Adrenal gland (tissue), 12 donors: Measurements from ENCODE around the gene SLC24A3. TPM values are rescaled to one million over a fixed set of nuclear protein-coding genes. Genes with fewer than 3 reads are reported as not detected.

ENCODE experiments used
- DNase-seq, 7 donors: peaks; one replicate each; pipeline ENCODE4 v3.0.0-alpha.2; 2019 to 2020
- H3K27ac ChIP-seq, 5 donors: fragments of 200-600 bp; sonication (generic) in 4 of 5; 1 replicate in 3 of 5; 2 replicates in 2 of 5; pipeline versions ENCODE4 v1.5.1 to v1.8.0; 2016 to 2020; ENCODE audit warnings: mild to moderate bottlenecking in 1 of 5
- H3K27me3 ChIP-seq: fragments of 200-600 bp; 2 replicates; pipeline ENCODE4 v1.8.0; 2021
- H3K36me3 ChIP-seq, 2 donors: fragments of 200-600 bp; replicated peaks in 1 of 2; 1 replicate in 1 of 2; 2 replicates in 1 of 2; pipeline versions ENCODE4 v1.5.1 to v1.8.0; 2018 to 2022
- H3K4me1 ChIP-seq, 2 donors: fragments of 200-600 bp; replicated peaks in 1 of 2; 1 replicate in 1 of 2; 2 replicates in 1 of 2; pipeline versions ENCODE4 v1.5.1 to v1.8.0; 2018 to 2021
- H3K4me3 ChIP-seq, 4 donors: fragments of 200-600 bp; sonication (generic) in 3 of 4; one replicate each; pipeline ENCODE4 v1.5.1; 2016 to 2018
- H3K9me3 ChIP-seq, 3 donors: fragments of 200-600 bp; sonication (generic) in 1 of 3; replicated peaks in 1 of 3; 1 replicate in 2 of 3; 2 replicates in 1 of 3; pipeline versions ENCODE4 v1.5.1 to v1.8.0; 2016 to 2021
- POLR2A ChIP-seq, 2 donors: fragments of 450-650 bp; IDR thresholded peaks; one replicate each; pipeline ENCODE4 v1.6.1; 2017; ENCODE audit warnings: antibody characterized with exemption in 2 of 2, mild to moderate bottlenecking in 2 of 2, moderate library complexity in 1 of 2
- WGBS, 4 donors: extraction: QIAGEN DNeasy Blood & Tissue Kit in 2 of 4; methylation state at CpG; one replicate each; pipeline versions ENCODE4 v1.1.5 to v1.1.7; 2013 to 2017; 5-methylcytosine and 5-hydroxymethylcytosine counted together
- intact Hi-C, 2 donors: fragments of 100-400 bp; cut with DNase I; formaldehyde crosslinking; loops; one replicate each; pipeline versions ENCODE4 v1.14.1 to v1.15.0; 2022 to 2023
- polyA plus RNA-seq, 3 donors: library from polyadenylated mRNA; stranded (reverse); fragments of 200-250 nt in 2 of 3; fragments of 350-450 nt in 1 of 3; fragmentation: Illumina TruSeq in 1 of 3; extraction: RNeasy Lipid Tissue Mini Kit (QIAGEN cat#74804) in 1 of 3; gene quantifications; one replicate each; pipeline ENCODE4 v1.2.3, GENCODE V29; 2013 to 2014
- total RNA-seq, 9 donors: library from RNA; depleted of rRNA in 4 of 9; stranded (reverse); fragments of >200 nt in 4 of 9; fragments of 120-200 nt in 1 of 9; fragmentation: NEBNext Ultra II Directional in 1 of 9; extraction: Animal tissue kit (Norgen Biotek cat#: 25700) in 1 of 9; gene quantifications; one replicate each; pipeline versions ENCODE4 v1.1.0 to v1.2.4, GENCODE V29; 2013 to 2023
- TF ChIP-seq, protein P1 (sequence below), 6 experiments: fragments of 450-650 bp in 4 of 6; fragments of 200-600 bp in 2 of 6; sonication (generic) in 1 of 6; IDR thresholded peaks; 1 replicate in 5 of 6; 2 replicates in 1 of 6; pipeline versions ENCODE4 v1.5.1 to v1.8.0; 2016 to 2021; ENCODE audit warnings: antibody characterized with exemption in 6 of 6, mild to moderate bottlenecking in 2 of 6, moderate library complexity in 1 of 6
- donor health status: healthy with polysubstance abuse.
- donor health status: Bipolar disorder and iron deficiency.
- donor health status: DM: yes; HTN: yes; CAD: no.
- donor health status: DM: no; HTN: no; CAD: no.
- donor health status: DM: no; HTN: no; CAD: no.
- donor health status: DM: yes; HTN: yes; CAD: no.

SLC24A3 gene
- total and polyA plus RNA-seq, 12 donors = 0.89 to 44.4 (median 2.7) TPM

DNA sequence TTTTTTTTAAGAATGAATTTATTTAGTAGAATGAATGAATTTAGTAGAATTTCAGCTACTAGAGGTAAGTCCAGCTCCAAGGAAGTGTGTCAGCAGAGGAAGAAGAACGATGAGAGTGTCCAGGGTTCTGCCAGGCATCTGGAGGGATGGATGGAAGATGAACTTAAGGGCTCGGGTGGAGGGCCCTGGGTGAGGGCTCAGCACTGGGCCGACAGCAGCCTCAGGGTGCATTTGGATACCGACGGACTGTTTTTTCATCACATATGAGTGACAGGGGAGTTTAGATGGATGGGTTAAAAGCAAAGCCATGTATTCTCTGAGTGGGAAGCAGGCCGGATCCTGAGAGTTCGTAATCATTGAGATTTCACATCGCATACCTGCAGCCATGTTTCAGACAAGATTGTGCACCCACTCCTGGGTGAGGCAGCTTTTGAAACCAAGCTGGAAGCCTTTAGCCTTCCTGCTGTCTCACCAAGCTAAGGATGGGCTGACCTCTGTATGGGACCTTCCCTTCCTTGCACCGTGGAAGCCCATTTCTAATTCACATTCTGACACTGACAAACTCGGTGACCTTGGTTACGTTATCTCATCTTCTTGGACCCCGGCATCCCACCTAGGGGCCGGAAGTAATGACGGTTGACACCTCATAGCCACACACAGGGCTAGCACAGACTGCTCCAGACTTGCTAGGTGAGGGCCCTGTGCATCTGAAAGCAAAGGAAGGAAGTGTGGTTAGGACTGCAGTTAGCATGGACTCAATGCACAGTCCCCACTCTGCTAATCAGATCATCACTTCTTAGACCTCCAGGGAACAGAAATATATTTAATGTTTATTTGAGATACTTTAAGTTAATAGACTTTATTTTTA is 228.5 kb downstream of the SLC24A3 start:
- DNase-seq = no peak
- Histone ChIP-seq H3K9me3 (no peaks in the 10 kb centered on the region), H3K27me3 (no peaks in the 10 kb centered on the region), H3K4me3 (no peak overlapping the region), H3K36me3 (no peaks in the 10 kb centered on the region), H3K27ac (no peak overlapping the region), H3K4me1 (no peaks in the 10 kb centered on the region)
- TF ChIP-seq, protein P1, sequence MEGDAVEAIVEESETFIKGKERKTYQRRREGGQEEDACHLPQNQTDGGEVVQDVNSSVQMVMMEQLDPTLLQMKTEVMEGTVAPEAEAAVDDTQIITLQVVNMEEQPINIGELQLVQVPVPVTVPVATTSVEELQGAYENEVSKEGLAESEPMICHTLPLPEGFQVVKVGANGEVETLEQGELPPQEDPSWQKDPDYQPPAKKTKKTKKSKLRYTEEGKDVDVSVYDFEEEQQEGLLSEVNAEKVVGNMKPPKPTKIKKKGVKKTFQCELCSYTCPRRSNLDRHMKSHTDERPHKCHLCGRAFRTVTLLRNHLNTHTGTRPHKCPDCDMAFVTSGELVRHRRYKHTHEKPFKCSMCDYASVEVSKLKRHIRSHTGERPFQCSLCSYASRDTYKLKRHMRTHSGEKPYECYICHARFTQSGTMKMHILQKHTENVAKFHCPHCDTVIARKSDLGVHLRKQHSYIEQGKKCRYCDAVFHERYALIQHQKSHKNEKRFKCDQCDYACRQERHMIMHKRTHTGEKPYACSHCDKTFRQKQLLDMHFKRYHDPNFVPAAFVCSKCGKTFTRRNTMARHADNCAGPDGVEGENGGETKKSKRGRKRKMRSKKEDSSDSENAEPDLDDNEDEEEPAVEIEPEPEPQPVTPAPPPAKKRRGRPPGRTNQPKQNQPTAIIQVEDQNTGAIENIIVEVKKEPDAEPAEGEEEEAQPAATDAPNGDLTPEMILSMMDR (IDR thresholded peaks at IDR 0.05) = no peak
- no peak for TF ChIP-seq POLR2A (IDR thresholded peaks at IDR 0.05)
- intact Hi-C loops = no loop called here
- 61 to 82% (median 81%) methylated on average over 14 of the region's 14 CpGs for WGBS, 4 donors

DNA sequence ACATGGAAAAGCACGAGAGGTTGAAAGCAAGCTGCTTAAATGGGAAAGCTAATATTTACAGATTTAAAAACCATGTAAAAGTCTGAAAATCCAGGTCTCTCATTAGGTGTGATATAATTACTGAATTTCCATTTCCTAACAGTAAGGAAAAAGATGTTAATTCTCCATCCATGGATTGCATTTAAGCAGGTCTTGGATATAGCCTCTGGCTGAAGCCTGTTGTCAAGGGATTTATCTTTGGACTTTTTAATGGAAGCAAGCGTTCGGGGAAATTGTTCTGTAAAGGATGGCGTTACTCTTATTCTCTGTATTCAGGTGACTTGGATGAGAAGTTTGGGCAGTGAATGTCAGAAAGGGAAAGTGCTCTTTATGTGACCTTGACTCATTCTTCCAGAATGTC is 233.8 kb downstream of the SLC24A3 start:
- no peaks in the 10 kb centered on the region for H3K9me3 ChIP-seq
- H3K4me1 ChIP-seq = no peaks in the 10 kb centered on the region
- 83 to 91% (median 85%) methylated on average over 4 of the region's 4 CpGs for whole genome bisulfite sequencing, 4 donors
- no peak for DNase-seq
- no peak overlapping the region for H3K4me3 ChIP-seq
- H3K36me3 ChIP-seq = no peaks in the 10 kb centered on the region
- intact Hi-C loops = no loop called here
- H3K27me3 ChIP-seq = no peaks in the 10 kb centered on the region
- no peak for TF ChIP-seq POLR2A (IDR thresholded peaks at IDR 0.05)
- TF ChIP-seq, protein P1 (IDR thresholded peaks at IDR 0.05) = no peak
- H3K27ac ChIP-seq = no peak overlapping the region

DNA sequence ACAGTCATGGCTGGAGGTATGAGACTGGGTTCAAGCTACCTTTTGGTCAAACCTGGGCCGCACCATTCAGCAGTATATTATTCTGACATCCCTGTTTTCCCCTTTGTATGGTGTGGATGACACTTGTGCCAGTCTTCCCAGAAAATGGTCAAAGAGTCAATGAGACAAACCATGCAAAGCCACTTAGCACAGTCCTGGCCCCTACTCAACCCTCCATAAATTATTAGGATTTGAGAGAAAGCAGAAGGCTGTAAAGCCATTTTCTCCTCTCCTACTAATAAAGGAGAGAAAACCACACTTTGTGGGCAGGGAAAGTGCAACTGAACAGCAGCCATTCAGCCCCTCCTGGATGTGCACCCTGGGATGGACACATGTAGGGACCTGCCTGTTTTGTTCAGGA is 236.2 kb downstream of the SLC24A3 start:
- Histone ChIP-seq H3K9me3 (no peaks in the 10 kb centered on the region), H3K27me3 (no peaks in the 10 kb centered on the region), H3K27ac (no peak overlapping the region), H3K4me1 (no peaks in the 10 kb centered on the region), H3K36me3 (no peaks in the 10 kb centered on the region), H3K4me3 (no peak overlapping the region)
- TF ChIP-seq POLR2A (IDR thresholded peaks at IDR 0.05) = no peak
- TF ChIP-seq, protein P1 (IDR thresholded peaks at IDR 0.05) = no peak
- 90 to 100% (median 94%) methylated on average over 1 of the region's 1 CpG for WGBS, 4 donors
- DNase-seq = no peak
- intact Hi-C loops = no loop called here

DNA sequence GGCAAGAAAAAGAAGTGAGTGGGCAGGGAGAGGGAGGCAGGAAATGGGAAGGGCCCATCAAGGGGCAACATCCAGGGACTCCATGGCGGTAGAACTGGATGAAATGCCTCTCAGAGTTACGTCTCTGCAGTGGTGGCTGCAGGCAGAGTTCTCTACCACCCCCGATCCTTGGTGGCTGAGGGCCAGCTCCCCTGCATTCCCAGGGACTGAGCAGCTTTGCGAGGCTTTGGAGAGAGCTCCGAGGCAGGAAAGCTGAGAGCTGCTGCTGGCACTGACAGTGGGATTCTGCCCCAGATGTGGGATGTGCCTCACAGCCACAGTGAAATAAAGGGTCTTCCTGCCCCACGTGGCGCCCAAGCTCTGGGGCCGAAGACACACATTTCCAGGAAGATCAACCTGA is 236.6 kb downstream of the SLC24A3 start:
- DNase-seq = no peak
- Histone ChIP-seq H3K27ac (no peak overlapping the region), H3K27me3 (no peaks in the 10 kb centered on the region), H3K4me1 (no peaks in the 10 kb centered on the region), H3K4me3 (no peak overlapping the region), H3K9me3 (no peaks in the 10 kb centered on the region), H3K36me3 (no peaks in the 10 kb centered on the region)
- TF ChIP-seq POLR2A (IDR thresholded peaks at IDR 0.05) = no peak
- TF ChIP-seq, protein P1 (IDR thresholded peaks at IDR 0.05) = no peak
- WGBS, 4 donors = 70 to 79% (median 74%) methylated on average over 3 to 8 of the region's 8 CpGs
- intact Hi-C loops = no loop called here
